Measurements from ENCODE around the gene TTI1.

TTI1 gene

GRCh38 chr20:38079353-38079752, 46.1 kb upstream of the TTI1 start:
- H3K9ac ChIP-seq (ENCODE audit: low read depth, low read length), result no peak overlapping the region
- H3K27me3 ChIP-seq (ENCODE audit: insufficient read depth, low read length, poor library complexity), result no peaks in the 10 kb centered on the region
- TF ChIP-seq EZH2 (IDR thresholded peaks at IDR 0.05; ENCODE audit: borderline replicate concordance, low read depth, low read length, severe bottlenecking), result no peak
- TF ChIP-seq, protein P1, sequence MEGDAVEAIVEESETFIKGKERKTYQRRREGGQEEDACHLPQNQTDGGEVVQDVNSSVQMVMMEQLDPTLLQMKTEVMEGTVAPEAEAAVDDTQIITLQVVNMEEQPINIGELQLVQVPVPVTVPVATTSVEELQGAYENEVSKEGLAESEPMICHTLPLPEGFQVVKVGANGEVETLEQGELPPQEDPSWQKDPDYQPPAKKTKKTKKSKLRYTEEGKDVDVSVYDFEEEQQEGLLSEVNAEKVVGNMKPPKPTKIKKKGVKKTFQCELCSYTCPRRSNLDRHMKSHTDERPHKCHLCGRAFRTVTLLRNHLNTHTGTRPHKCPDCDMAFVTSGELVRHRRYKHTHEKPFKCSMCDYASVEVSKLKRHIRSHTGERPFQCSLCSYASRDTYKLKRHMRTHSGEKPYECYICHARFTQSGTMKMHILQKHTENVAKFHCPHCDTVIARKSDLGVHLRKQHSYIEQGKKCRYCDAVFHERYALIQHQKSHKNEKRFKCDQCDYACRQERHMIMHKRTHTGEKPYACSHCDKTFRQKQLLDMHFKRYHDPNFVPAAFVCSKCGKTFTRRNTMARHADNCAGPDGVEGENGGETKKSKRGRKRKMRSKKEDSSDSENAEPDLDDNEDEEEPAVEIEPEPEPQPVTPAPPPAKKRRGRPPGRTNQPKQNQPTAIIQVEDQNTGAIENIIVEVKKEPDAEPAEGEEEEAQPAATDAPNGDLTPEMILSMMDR (IDR thresholded peaks at IDR 0.05; ENCODE audit: borderline replicate concordance, extremely low read depth, low read length, poor library complexity, severe bottlenecking), result no peak
- no peak overlapping the region for H2AFZ ChIP-seq (ENCODE audit: low read depth, low read length)
- H3K79me2 ChIP-seq (ENCODE audit: insufficient read depth, low read length), result peaks cover 44% of the 10 kb centered on the region
- peaks cover 82% of the 10 kb centered on the region for H3K36me3 ChIP-seq (ENCODE audit: insufficient read depth, low read length)
- no peaks in the 10 kb centered on the region for H3K9me3 ChIP-seq (ENCODE audit: insufficient read depth, low read length, severe bottlenecking)
- no peak overlapping the region for H3K4me3 ChIP-seq (ENCODE audit: low read depth in 1 of 2, low read length in 2 of 2)
- H3K27ac ChIP-seq (ENCODE audit: low read length), result no peak overlapping the region
- no peaks in the 10 kb centered on the region for H3K4me1 ChIP-seq (ENCODE audit: insufficient read depth, low read length)
- DNase-seq (no peak), ATAC-seq (ENCODE audit: insufficient read depth, low read depth) (no peak)
- peaks cover 17% of the 10 kb centered on the region; the same call in 1 of the 2 replicates for H4K20me1 ChIP-seq (ENCODE audit: insufficient read depth, low read length)
- no peak overlapping the region for H3K4me2 ChIP-seq (ENCODE audit: insufficient read depth, low read length)

DNA sequence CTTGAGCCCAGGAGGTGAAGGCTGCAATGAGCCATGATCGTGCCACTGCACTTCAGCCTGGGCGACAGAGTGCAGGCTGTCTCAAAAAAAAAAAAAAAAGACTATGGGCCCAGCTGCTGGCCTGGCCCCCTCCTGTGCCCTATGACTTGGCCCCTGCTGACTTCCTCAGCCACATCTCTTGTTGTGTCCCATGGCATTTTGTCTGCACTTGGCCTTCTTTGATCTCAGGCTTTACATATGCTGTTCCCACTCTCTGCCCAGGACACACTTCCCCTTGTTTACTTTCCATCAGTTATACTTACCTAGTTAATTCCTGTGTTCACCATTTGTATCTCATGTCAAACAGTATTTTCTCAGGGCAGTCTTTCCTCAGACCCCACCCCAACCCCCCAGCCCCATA, 44.8 kb upstream of the TTI1 start:
- Histone ChIP-seq H3K4me2 (ENCODE audit: insufficient read depth, low read length) (no peak overlapping the region), H3K4me3 (ENCODE audit: low read depth in 1 of 2, low read length in 2 of 2) (no peak overlapping the region), H3K36me3 (ENCODE audit: insufficient read depth, low read length) (peaks cover 79% of the 10 kb centered on the region), H3K9me3 (ENCODE audit: insufficient read depth, low read length, severe bottlenecking) (no peaks in the 10 kb centered on the region), H3K4me1 (ENCODE audit: insufficient read depth, low read length) (no peaks in the 10 kb centered on the region), H3K27ac (ENCODE audit: low read length) (no peak overlapping the region), H4K20me1 (ENCODE audit: insufficient read depth, low read length) (peaks cover 16% of the 10 kb centered on the region; the same call in 1 of the 2 replicates), H2AFZ (ENCODE audit: low read depth, low read length) (no peak overlapping the region), H3K27me3 (ENCODE audit: insufficient read depth, low read length, poor library complexity) (no peaks in the 10 kb centered on the region), H3K9ac (ENCODE audit: low read depth, low read length) (no peak overlapping the region), H3K79me2 (ENCODE audit: insufficient read depth, low read length) (peaks cover 45% of the 10 kb centered on the region)
- DNase-seq (no peak), ATAC-seq (ENCODE audit: insufficient read depth, low read depth) (no peak)
- TF ChIP-seq EZH2 (IDR thresholded peaks at IDR 0.05; ENCODE audit: borderline replicate concordance, low read depth, low read length, severe bottlenecking), result no peak
- TF ChIP-seq, protein P1 (IDR thresholded peaks at IDR 0.05; ENCODE audit: borderline replicate concordance, extremely low read depth, low read length, poor library complexity, severe bottlenecking), result no peak

GRCh38 chr20:38076548-38076947, 43.3 kb upstream of the TTI1 start:
- no peak overlapping the region for H2AFZ ChIP-seq (ENCODE audit: low read depth, low read length)
- no peak for TF ChIP-seq EZH2 (IDR thresholded peaks at IDR 0.05; ENCODE audit: borderline replicate concordance, low read depth, low read length, severe bottlenecking)
- TF ChIP-seq, protein P1 (IDR thresholded peaks at IDR 0.05; ENCODE audit: borderline replicate concordance, extremely low read depth, low read length, poor library complexity, severe bottlenecking), result no peak
- no peaks in the 10 kb centered on the region for H3K27me3 ChIP-seq (ENCODE audit: insufficient read depth, low read length, poor library complexity)
- no peak for DNase-seq
- no peaks in the 10 kb centered on the region for H3K9me3 ChIP-seq (ENCODE audit: insufficient read depth, low read length, severe bottlenecking)
- peaks cover 16% of the 10 kb centered on the region; the same call in 1 of the 2 replicates for H4K20me1 ChIP-seq (ENCODE audit: insufficient read depth, low read length)
- no peak overlapping the region for H3K9ac ChIP-seq (ENCODE audit: low read depth, low read length)
- H3K4me1 ChIP-seq (ENCODE audit: insufficient read depth, low read length), result no peaks in the 10 kb centered on the region
- H3K36me3 ChIP-seq (ENCODE audit: insufficient read depth, low read length), result peaks cover 84% of the 10 kb centered on the region
- no peak for ATAC-seq (ENCODE audit: insufficient read depth, low read depth)
- H3K4me2 ChIP-seq (ENCODE audit: insufficient read depth, low read length), result no peak overlapping the region
- no peak overlapping the region for H3K27ac ChIP-seq (ENCODE audit: low read length)
- peaks cover 43% of the 10 kb centered on the region for H3K79me2 ChIP-seq (ENCODE audit: insufficient read depth, low read length)
- no peak overlapping the region for H3K4me3 ChIP-seq (ENCODE audit: low read depth in 1 of 2, low read length in 2 of 2)
